ENCODE measurements around the gene IL10RB. TPM values are rescaled to one million over a fixed set of nuclear protein-coding genes. Genes with fewer than 3 reads are reported as not detected.
A peak's percentile ranks its signal among the peaks of the same experiment; 100 is the strongest.
"Not testable (repeated sequence)": the region's sequence is repeated elsewhere in the genome, so short reads cannot be mapped to it uniquely, and the experiment has no call there.

IL10RB gene
- polyA plus RNA-seq, 2 of the 4 experiments (the other 2 are of a cell fraction): 17.0 to 31.9 TPM

DNA sequence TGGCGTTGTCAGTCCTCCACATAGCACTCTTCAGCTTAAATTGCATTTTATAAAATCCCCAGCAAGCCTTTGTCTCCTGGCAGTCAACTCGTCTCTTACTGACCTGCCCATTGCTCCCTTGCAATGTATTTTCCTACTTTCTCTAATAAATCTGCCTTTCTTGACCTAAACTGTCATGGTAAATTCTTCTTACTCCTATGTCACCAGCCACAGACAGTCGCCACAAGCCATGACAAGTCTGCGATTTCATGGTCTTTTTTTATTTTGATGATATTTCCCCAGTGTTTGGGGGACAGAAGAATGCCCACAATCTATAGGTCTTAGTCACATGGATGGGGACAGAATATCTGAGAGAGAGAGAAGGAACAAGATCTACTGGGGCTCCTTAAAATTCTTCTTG is 28.0 kb upstream of the IL10RB start:
- Histone ChIP-seq H3K4me3 (no peak overlapping the region), H3K4me2 (no peak overlapping the region), H3K27ac (no peak overlapping the region), H3K4me1 (0 out of 3 replicates have a peak, but pooled peaks cover 8% of the 10 kb centered on the region), H3K9me3 (no peaks in the 10 kb centered on the region)
- ATAC-seq: no peak
- ChIA-PET CTCF (no interaction called here), POLR2A (no interaction called here)
- 95% methylated on average over 4 of the region's 4 CpGs for WGBS (ENCODE audit: missing lambda C conversion rate)
- TF ChIP-seq, protein P1, sequence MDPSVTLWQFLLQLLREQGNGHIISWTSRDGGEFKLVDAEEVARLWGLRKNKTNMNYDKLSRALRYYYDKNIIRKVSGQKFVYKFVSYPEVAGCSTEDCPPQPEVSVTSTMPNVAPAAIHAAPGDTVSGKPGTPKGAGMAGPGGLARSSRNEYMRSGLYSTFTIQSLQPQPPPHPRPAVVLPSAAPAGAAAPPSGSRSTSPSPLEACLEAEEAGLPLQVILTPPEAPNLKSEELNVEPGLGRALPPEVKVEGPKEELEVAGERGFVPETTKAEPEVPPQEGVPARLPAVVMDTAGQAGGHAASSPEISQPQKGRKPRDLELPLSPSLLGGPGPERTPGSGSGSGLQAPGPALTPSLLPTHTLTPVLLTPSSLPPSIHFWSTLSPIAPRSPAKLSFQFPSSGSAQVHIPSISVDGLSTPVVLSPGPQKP (IDR thresholded peaks at IDR 0.05; ENCODE audit: low read depth, low read length): no peak
- TF ChIP-seq RFX5 (IDR thresholded peaks at IDR 0.05) (no peak), EP300 (IDR thresholded peaks at IDR 0.05) (no peak), FOSL2 (IDR thresholded peaks at IDR 0.05) (no peak), FOSL2 (CRISPR knock-in tag; IDR thresholded peaks at IDR 0.05) (no peak), HDAC2 (IDR thresholded peaks at IDR 0.05) (no peak), TFCP2L1 (CRISPR knock-in tag; IDR thresholded peaks at IDR 0.05) (no peak), JUNB (IDR thresholded peaks at IDR 0.05) (no peak), FOSB (CRISPR knock-in tag; IDR thresholded peaks at IDR 0.05) (no peak), RNF2 (IDR thresholded peaks at IDR 0.05; ENCODE audit: borderline replicate concordance, low read depth) (no peak), PBX3 (IDR thresholded peaks at IDR 0.05) (no peak)
- TF ChIP-seq, protein P2, sequence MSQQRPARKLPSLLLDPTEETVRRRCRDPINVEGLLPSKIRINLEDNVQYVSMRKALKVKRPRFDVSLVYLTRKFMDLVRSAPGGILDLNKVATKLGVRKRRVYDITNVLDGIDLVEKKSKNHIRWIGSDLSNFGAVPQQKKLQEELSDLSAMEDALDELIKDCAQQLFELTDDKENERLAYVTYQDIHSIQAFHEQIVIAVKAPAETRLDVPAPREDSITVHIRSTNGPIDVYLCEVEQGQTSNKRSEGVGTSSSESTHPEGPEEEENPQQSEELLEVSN (IDR thresholded peaks at IDR 0.05; ENCODE audit: borderline replicate concordance, low read depth): no peak
- FAIRE-seq: no peak
- DNase-seq (ENCODE audit: low read depth in 1 of 2, low spot score in 1 of 2): no peak

DNA sequence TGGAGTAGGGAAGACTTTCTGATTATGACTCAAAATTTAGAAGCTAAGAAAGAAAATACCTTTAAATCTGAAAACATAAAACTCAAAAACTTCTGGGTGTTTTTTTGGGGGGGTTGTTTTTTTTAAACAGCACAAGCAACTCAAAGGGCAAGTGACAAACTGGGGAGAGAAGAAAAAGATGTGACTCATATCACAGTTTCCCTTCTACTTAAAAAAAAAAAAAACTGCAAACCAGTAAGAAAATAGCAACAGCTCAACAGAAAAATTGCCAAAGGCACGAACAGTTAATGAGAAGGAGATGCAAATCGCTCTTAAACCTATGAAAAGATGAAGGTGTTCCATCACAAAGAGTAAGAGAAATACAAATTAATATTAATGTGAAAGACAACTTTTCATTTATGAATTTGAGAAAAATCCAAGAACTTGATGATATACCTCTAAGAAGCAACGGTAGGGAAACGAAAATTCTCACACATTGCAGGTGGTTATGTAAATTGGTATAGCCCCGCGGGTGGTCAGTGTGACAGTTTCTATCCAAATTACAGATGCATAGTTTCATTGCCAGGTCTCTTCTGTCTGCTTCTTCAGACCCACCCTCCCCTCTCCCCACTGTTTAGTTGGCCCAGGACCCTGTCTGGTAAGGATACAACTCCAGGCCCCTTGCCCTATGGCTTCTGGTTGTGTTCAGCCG is 27.5 kb upstream of the IL10RB start:
- WGBS (ENCODE audit: missing lambda C conversion rate): 94% methylated on average over 7 of the region's 7 CpGs
- TF ChIP-seq TFCP2L1 (CRISPR knock-in tag; IDR thresholded peaks at IDR 0.05) (no peak), ZSCAN20 (CRISPR knock-in tag; IDR thresholded peaks at IDR 0.05) (no peak), RARB (CRISPR knock-in tag; IDR thresholded peaks at IDR 0.05) (no peak), HES2 (IDR thresholded peaks at IDR 0.05) (no peak), ZFP36 (IDR thresholded peaks at IDR 0.05; ENCODE audit: borderline replicate concordance, partially characterized antibody) (no peak), HEYL (CRISPR knock-in tag; IDR thresholded peaks at IDR 0.05) (no peak), USF2 (IDR thresholded peaks at IDR 0.05) (no peak), EP300 (IDR thresholded peaks at IDR 0.05) (no peak), EHF (CRISPR knock-in tag; IDR thresholded peaks at IDR 0.05) (no peak), JUN (IDR thresholded peaks at IDR 0.05) (no peak), GATA3 (IDR thresholded peaks at IDR 0.05; ENCODE audit: borderline replicate concordance) (no peak), ZNF302 (CRISPR knock-in tag; IDR thresholded peaks at IDR 0.05) (no peak), NPAS2 (CRISPR knock-in tag; IDR thresholded peaks at IDR 0.05; ENCODE audit: borderline replicate concordance) (no peak), NFE2L2 (conservative IDR thresholded peaks at IDR 0.05; ENCODE audit: low read length) (no peak), FOSB (CRISPR knock-in tag; IDR thresholded peaks at IDR 0.05) (no peak), RAD21 (conservative IDR thresholded peaks at IDR 0.05 in 1 of 2, IDR thresholded peaks at IDR 0.05 in 1 of 2) (no peak), FOSL2 (IDR thresholded peaks at IDR 0.05) (no peak), FOSL2 (CRISPR knock-in tag; IDR thresholded peaks at IDR 0.05) (no peak), POLR2AphosphoS2 (conservative IDR thresholded peaks at IDR 0.05; ENCODE audit: low read length) (no peak), SREBF2 (IDR thresholded peaks at IDR 0.05) (no peak)
- TF ChIP-seq, protein P2 (IDR thresholded peaks at IDR 0.05; ENCODE audit: borderline replicate concordance, low read depth): no peak
- H3K4me3 ChIP-seq: no peak overlapping the region
- DNase-seq (ENCODE audit: low read depth in 1 of 2, low spot score in 1 of 2): no peak
- H3K27ac ChIP-seq: no peak overlapping the region
- H3K4me1 ChIP-seq: 0 out of 3 replicates have a peak, but pooled peaks cover 4% of the 10 kb centered on the region
- H3K4me2 ChIP-seq: no peak overlapping the region
- ChIA-PET CTCF (interaction anchor here (1.1 kb wide), 1 partner anchor 638 kb away, joined by 3 read pairs; no protein-coding TSS in a partner anchor), POLR2A (no interaction called here)
- no peaks in the 10 kb centered on the region for H3K9me3 ChIP-seq
- ATAC-seq: no peak
- no peak for FAIRE-seq

DNA sequence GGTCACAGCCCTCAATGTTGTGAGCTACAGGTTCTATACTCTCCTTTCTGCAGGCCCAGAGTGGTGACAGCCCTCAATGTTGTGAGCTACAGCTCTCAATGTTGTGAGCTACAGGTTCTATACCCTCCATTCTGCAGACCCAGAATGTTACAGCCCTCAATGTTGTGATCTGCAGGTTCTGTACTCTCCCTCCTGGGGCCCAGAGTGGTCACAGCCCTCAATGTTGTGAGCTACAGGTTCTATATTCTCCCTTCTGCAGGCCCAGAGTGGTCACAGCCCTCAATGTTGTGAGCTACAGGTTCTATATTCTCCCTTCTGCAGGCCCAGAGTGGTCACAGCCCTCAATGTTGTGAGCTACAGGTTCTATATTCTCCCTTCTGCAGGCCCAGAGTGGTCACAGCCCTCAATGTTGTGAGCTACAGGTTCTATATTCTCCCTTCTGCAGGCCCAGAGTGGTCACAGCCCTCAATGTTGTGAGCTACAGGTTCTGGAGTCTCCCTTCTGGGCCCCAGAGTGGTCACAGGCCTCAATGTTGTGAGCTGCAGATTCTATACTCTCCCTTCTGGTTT is 26.5 kb upstream of the IL10RB start:
- H3K4me1 ChIP-seq, H3K4me2 ChIP-seq, POLR2A ChIA-PET, ATAC-seq, H3K9me3 ChIP-seq, H3K4me3 ChIP-seq, H3K27ac ChIP-seq, FAIRE-seq: not testable (repeated sequence)
- peak in 1 of 2 experiments; percentile 9 for DNase-seq (ENCODE audit: low read depth in 1 of 2, low spot score in 1 of 2)
- CTCF ChIA-PET: interaction anchor here (1.1 kb wide), 1 partner anchor 639 kb away, joined by 3 read pairs; no protein-coding TSS in a partner anchor

All from A549 (cell line).